Left lung (tissue), 10 donors: ENCODE data around the gene AUTS2. TPM values are rescaled to one million over a fixed set of nuclear protein-coding genes. Genes with fewer than 3 reads are reported as not detected.
A peak's percentile ranks its signal among the peaks of the same experiment; 100 is the strongest.

Experiments used
- ATAC-seq: fragments of 200-7000 bp; cut with Tn5 transposase; one replicate; pipeline ENCODE4 v1.9.1; 2020; ENCODE audit warnings: moderate library complexity
- DNase-seq, 4 donors: peaks; one replicate each; pipeline ENCODE4 v3.0.0-alpha.2; 2013 to 2020
- H3K27ac ChIP-seq, 2 donors: fragments of 200-600 bp; sonication (generic) in 1 of 2; one replicate each; pipeline versions ENCODE4 v1.5.0 to v1.8.0; 2020 to 2021
- H3K27me3 ChIP-seq, 2 donors: fragments of 200-600 bp; sonication (generic) in 1 of 2; one replicate each; pipeline versions ENCODE4 v1.5.0 to v1.8.0; 2020 to 2021
- H3K36me3 ChIP-seq, 2 donors: fragments of 200-600 bp; sonication (generic) in 1 of 2; one replicate each; pipeline versions ENCODE4 v1.5.0 to v1.8.0; 2020 to 2021
- H3K4me1 ChIP-seq, 2 donors: fragments of 200-600 bp; one replicate each; pipeline ENCODE4 v1.8.0; 2021
- H3K4me3 ChIP-seq, 2 donors: fragments of 200-600 bp; sonication (generic) in 1 of 2; one replicate each; pipeline versions ENCODE4 v1.5.0 to v1.8.0; 2020 to 2021; ENCODE audit warnings: mild to moderate bottlenecking in 1 of 2
- H3K9me3 ChIP-seq, 2 donors: fragments of 200-600 bp; sonication (generic) in 1 of 2; one replicate each; pipeline versions ENCODE4 v1.5.0 to v1.8.0; 2020 to 2021
- intact Hi-C, 2 donors: fragments of 100-400 bp; cut with DNase I; formaldehyde crosslinking; loops; one replicate each; pipeline versions ENCODE4 v1.11.2 to v1.14.2; 2022
- polyA plus RNA-seq, 6 donors: library from polyadenylated mRNA; unstranded; fragments of 120-200 nt; gene quantifications; one replicate each; pipeline ENCODE4 v1.2.1, GENCODE V29; 2013; ENCODE audit not compliant: insufficient read length in 6 of 6
- total RNA-seq, 2 donors: library from RNA; stranded (reverse); fragmentation: NEBNext Ultra II Directional; extraction: Animal tissue kit (Norgen Biotek cat#: 25700); gene quantifications; one replicate each; pipeline ENCODE4 v1.2.1, GENCODE V29; 2021
- TF ChIP-seq, protein P1 (sequence below), 2 donors: fragments of 200-600 bp; sonication (generic) in 1 of 2; IDR thresholded peaks; one replicate each; pipeline versions ENCODE4 v1.5.0 to v1.8.0; 2021; ENCODE audit warnings: antibody characterized with exemption in 2 of 2
- donor health status: DM: no; HTN: yes; CAD: no.
- donor health status: DM: no; HTN: no; CAD: no.

AUTS2 gene
- total and polyA plus RNA-seq, 8 donors: 40.4 to 119 (median 103) TPM

DNA sequence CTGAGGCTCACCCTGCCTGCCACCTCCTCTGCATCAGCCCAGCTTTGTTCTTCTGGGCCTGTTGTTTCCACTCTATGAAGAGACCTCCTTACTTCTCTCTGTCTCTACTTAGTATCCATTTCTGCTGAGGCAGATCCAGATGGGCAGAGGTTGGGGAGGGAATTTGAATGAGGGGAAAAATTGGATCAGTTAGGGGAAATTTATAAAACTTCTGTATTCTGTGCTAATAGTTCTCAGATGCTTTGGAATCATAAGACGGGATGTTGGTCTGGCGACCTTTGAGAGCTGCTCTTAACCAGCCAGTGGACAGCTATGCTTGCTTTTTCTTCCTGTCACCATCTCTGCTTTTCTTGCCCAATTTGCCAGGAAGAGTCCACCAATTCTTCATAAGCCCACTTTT, 55.5 kb downstream of the AUTS2 start:
- intact Hi-C loops: no loop called here
- TF ChIP-seq, protein P1, sequence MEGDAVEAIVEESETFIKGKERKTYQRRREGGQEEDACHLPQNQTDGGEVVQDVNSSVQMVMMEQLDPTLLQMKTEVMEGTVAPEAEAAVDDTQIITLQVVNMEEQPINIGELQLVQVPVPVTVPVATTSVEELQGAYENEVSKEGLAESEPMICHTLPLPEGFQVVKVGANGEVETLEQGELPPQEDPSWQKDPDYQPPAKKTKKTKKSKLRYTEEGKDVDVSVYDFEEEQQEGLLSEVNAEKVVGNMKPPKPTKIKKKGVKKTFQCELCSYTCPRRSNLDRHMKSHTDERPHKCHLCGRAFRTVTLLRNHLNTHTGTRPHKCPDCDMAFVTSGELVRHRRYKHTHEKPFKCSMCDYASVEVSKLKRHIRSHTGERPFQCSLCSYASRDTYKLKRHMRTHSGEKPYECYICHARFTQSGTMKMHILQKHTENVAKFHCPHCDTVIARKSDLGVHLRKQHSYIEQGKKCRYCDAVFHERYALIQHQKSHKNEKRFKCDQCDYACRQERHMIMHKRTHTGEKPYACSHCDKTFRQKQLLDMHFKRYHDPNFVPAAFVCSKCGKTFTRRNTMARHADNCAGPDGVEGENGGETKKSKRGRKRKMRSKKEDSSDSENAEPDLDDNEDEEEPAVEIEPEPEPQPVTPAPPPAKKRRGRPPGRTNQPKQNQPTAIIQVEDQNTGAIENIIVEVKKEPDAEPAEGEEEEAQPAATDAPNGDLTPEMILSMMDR (IDR thresholded peaks at IDR 0.05): no peak
- Histone ChIP-seq H3K9me3 (no peaks in the 10 kb centered on the region), H3K4me1 (peaks cover 34 to 37% of the 10 kb centered on the region in 2 donors), H3K27ac (peak overlapping the region in 1 of 2 donors; percentile 37), H3K27me3 (no peaks in the 10 kb centered on the region), H3K36me3 (no peaks in the 10 kb centered on the region), H3K4me3 (no peak overlapping the region)
- DNase-seq: no peak
- ATAC-seq: no peak

DNA sequence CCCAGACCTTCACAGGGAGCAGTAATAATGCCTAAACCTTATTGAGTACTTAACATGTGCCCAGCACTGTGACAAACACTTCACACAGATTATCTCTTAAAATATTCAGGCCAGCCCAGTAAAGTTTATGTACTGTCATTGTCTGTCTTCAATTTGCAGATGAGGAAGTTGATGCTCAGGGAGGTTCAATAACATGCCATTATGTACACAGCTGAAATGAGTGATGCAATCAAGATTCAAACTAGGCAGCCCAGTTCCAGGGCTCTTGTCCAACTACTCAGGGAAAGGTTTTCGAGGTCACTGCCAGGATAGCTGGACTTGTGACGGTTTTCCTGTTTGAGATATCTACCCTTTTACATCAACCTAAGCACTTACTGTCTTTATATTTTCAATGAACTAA, 56.1 kb downstream of the AUTS2 start:
- TF ChIP-seq, protein P1 (IDR thresholded peaks at IDR 0.05): no peak
- H3K27me3 ChIP-seq: no peaks in the 10 kb centered on the region
- DNase-seq: peak in 1 of 4 donors; percentile 35
- intact Hi-C loops: no loop called here
- H3K4me3 ChIP-seq: no peak overlapping the region
- peaks cover 37% of the 10 kb centered on the region in 2 donors for H3K4me1 ChIP-seq
- no peaks in the 10 kb centered on the region for H3K9me3 ChIP-seq
- H3K27ac ChIP-seq: peak overlapping the region in 1 of 2 donors; percentile 37
- H3K36me3 ChIP-seq: no peaks in the 10 kb centered on the region
- peak; percentile 71 for ATAC-seq

DNA sequence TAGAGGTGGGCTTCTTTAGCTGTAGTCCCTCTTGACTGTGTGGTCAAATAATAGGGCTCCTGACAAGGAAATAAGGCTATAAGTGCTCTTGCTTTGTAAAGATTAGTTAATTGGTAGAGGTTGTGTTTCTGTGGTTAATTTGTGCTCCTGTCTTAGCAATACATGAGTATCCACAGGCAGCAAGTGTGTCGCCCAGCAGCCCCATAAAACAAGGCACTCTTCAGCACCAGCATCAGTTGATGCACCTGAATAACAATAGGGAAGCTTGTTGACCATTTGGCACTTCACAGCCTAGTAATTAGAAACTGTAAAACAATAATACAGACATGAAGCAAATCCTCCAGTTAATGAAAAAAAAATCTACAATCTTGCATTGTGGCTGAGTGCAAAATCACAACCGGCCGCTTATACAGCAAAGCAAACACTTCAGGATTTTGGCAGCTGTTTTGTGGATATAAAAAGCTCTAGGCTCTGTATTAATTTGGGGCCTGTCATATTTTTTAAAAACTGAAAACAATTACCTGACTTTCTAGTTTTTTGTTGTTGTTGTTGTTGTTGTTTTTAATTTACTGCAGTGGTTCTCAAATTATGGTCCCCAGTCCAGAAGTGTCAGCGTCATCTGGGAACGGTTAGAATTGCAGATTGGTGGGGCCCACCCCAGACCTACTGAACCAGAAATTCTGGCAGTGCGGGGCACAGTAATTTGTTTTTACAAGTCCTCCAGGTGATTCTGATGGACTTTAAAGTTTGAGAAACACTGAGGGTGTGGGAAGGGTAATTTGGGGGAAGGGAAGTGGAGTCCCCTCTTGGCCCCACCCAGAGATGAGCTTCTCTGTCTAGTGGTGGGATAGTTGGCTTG, 56.8 kb downstream of the AUTS2 start:
- Histone ChIP-seq H3K4me3 (no peak overlapping the region), H3K4me1 (peaks cover 37% of the 10 kb centered on the region in 2 donors), H3K9me3 (no peaks in the 10 kb centered on the region), H3K27ac (peak overlapping the region; percentile 7 to 37), H3K36me3 (no peaks in the 10 kb centered on the region), H3K27me3 (no peaks in the 10 kb centered on the region)
- TF ChIP-seq, protein P1 (IDR thresholded peaks at IDR 0.05): no peak
- DNase-seq (peak in 1 of 4 donors; percentile 60), ATAC-seq (peak; percentile 51)
- intact Hi-C loops: no loop called here

DNA sequence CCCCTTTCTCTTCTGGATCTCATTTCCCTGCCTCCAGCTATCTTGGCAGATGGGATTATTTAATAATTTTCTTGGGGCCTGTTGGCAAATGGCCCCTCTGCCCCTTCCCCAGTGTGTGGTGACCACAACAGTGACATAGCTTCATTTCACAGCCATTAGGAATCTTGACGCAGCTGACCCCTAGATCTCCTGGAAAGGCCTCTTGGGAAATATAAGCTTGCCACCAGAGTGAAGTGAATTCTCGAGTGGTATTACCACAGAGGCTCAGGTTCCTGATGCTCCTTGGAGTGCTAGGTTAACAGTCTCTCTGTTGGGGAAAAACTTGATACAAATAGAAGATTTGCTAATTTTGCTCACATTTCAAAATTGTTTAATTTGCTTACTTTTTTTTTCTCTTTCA, 57.8 kb downstream of the AUTS2 start:
- TF ChIP-seq, protein P1 (IDR thresholded peaks at IDR 0.05): no peak
- DNase-seq (no peak), ATAC-seq (no peak)
- intact Hi-C loops: no loop called here
- Histone ChIP-seq H3K27me3 (no peaks in the 10 kb centered on the region), H3K36me3 (no peaks in the 10 kb centered on the region), H3K27ac (peak overlapping the region in 1 of 2 donors; percentile 7), H3K4me3 (no peak overlapping the region), H3K4me1 (peaks cover 37% of the 10 kb centered on the region in 2 donors), H3K9me3 (no peaks in the 10 kb centered on the region)

DNA sequence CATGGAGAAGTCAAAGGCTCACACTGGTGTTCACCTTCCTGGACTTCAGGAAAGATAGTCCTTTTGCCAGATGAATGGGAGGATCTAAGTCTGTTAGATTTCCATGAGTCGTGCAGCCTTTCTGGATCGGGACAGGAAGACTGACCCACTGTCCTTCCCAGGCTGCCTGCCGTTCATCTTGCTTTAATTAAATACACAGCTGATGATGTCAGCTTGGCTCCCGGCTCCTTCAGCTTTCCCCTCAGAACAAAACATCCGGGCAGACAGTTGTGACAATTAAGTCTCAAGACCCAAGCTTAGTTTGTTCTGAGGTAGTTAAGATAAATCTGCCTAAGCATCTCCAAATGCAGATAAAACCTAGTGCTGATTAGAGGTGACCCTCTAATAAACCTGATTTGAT, 58.6 kb downstream of the AUTS2 start:
- Histone ChIP-seq H3K9me3 (no peaks in the 10 kb centered on the region), H3K4me1 (peaks cover 37% of the 10 kb centered on the region in 2 donors), H3K4me3 (no peak overlapping the region), H3K36me3 (no peaks in the 10 kb centered on the region), H3K27ac (no peak overlapping the region), H3K27me3 (no peaks in the 10 kb centered on the region)
- TF ChIP-seq, protein P1 (IDR thresholded peaks at IDR 0.05): no peak
- DNase-seq (peak in 1 of 4 donors; percentile 54), ATAC-seq (no peak)
- intact Hi-C loops: no loop called here
